Left ventricle myocardium inferior (tissue), 1 donor: ENCODE results near the gene ARHGAP31. TPM values are rescaled to one million over a fixed set of nuclear protein-coding genes. Genes with fewer than 3 reads are reported as not detected.

ENCODE experiments used
- DNase-seq: peaks from one replicate; pipeline ENCODE4 v3.0.0-alpha.2; 2020
- H3K27ac ChIP-seq: fragments of 200-600 bp; replicated peaks from 2 replicates; pipeline ENCODE4 v1.8.0; 2021
- H3K27me3 ChIP-seq: fragments of 200-600 bp; 2 replicates; pipeline ENCODE4 v1.8.0; 2021; ENCODE audit warnings: low read depth
- H3K36me3 ChIP-seq: fragments of 200-600 bp; 2 replicates; pipeline ENCODE4 v1.8.0; 2021
- H3K4me1 ChIP-seq: fragments of 200-600 bp; 2 replicates; pipeline ENCODE4 v1.8.0; 2021
- H3K4me3 ChIP-seq: fragments of 200-600 bp; 2 replicates; pipeline ENCODE4 v1.8.0; 2021; ENCODE audit warnings: mild to moderate bottlenecking, moderate library complexity
- H3K9me3 ChIP-seq: fragments of 200-600 bp; replicated peaks from 2 replicates; pipeline ENCODE4 v1.8.0; 2021
- CTCF ChIP-seq: fragments of 200-600 bp; IDR thresholded peaks from 2 replicates; pipeline ENCODE4 v1.8.0; 2021; ENCODE audit warnings: antibody characterized with exemption, mild to moderate bottlenecking, borderline replicate concordance
- intact Hi-C: fragments of 100-400 bp; cut with micrococcal nuclease; formaldehyde crosslinking; loops from one replicate; pipeline ENCODE4 v1.11.0; 2022
- total RNA-seq: library from RNA; stranded (reverse); fragmentation: NEBNext Ultra II Directional; extraction: Animal tissue kit (Norgen Biotek cat#: 25700); gene quantifications from one replicate; pipeline ENCODE4 v1.2.1, GENCODE V29; 2021
- donor health status: DM: no; HTN: yes; CAD: no; lungs with severe emphysema.

The ARHGAP31 gene
- total RNA-seq, 1 donor from 2014 or later = 38.0 TPM

- H3K27ac ChIP-seq = peak overlapping the region; percentile 93
- peaks cover 90% of the 10 kb centered on the region for H3K4me1 ChIP-seq
These were observed 29.5 kb downstream of the ARHGAP31 start for GRCh38 chr3:119323723-119324085.

GRCh38 chr3:119324899-119325298 is 30.7 kb downstream of the ARHGAP31 start:
- Histone ChIP-seq H3K27me3 (no peaks in the 10 kb centered on the region), H3K27ac (peak overlapping the region; percentile 14), H3K4me1 (peaks cover 90% of the 10 kb centered on the region), H3K4me3 (no peak overlapping the region), H3K9me3 (no peaks in the 10 kb centered on the region), H3K36me3 (peaks cover 10% of the 10 kb centered on the region)
- no peak for TF ChIP-seq CTCF
- DNase-seq = no peak
- intact Hi-C loops = no loop called here

More at GRCh38 chr3:119323723-119324085, 29.5 kb downstream of the ARHGAP31 start:
- no peaks in the 10 kb centered on the region for H3K9me3 ChIP-seq
- H3K27me3 ChIP-seq = no peaks in the 10 kb centered on the region
- H3K4me3 ChIP-seq = peak overlapping the region; percentile 72
- TF ChIP-seq CTCF = no peak
- H3K36me3 ChIP-seq = no peaks in the 10 kb centered on the region
- intact Hi-C loops = no loop called here
- no peak for DNase-seq

GRCh38 chr3:119326976-119327375 is 32.8 kb downstream of the ARHGAP31 start:
- peaks cover 96% of the 10 kb centered on the region for H3K4me1 ChIP-seq
- no peak overlapping the region for H3K27ac ChIP-seq
- H3K4me3 ChIP-seq = no peak overlapping the region
- no peaks in the 10 kb centered on the region for H3K27me3 ChIP-seq
- no peaks in the 10 kb centered on the region for H3K9me3 ChIP-seq
- no peak for DNase-seq
- intact Hi-C loops = no loop called here
- H3K36me3 ChIP-seq = peaks cover 12% of the 10 kb centered on the region
- TF ChIP-seq CTCF = no peak

- DNase-seq = no peak
- no peaks in the 10 kb centered on the region for H3K9me3 ChIP-seq
- peaks cover 12% of the 10 kb centered on the region for H3K36me3 ChIP-seq
- H3K4me1 ChIP-seq = peaks cover 93% of the 10 kb centered on the region
- no peak overlapping the region for H3K4me3 ChIP-seq
- peak overlapping the region; percentile 76 for H3K27ac ChIP-seq
- intact Hi-C loops = no loop called here
- TF ChIP-seq CTCF = no peak
- no peaks in the 10 kb centered on the region for H3K27me3 ChIP-seq
These were observed 35.4 kb downstream of the ARHGAP31 start for GRCh38 chr3:119329551-119329950.

- peak overlapping the region; percentile 76 for H3K27ac ChIP-seq
- no peaks in the 10 kb centered on the region for H3K9me3 ChIP-seq
- H3K36me3 ChIP-seq = peaks cover 12% of the 10 kb centered on the region
- TF ChIP-seq CTCF = no peak
- intact Hi-C loops = no loop called here
- no peaks in the 10 kb centered on the region for H3K27me3 ChIP-seq
- H3K4me3 ChIP-seq = no peak overlapping the region
- H3K4me1 ChIP-seq = peaks cover 91% of the 10 kb centered on the region
- no peak for DNase-seq
These were observed 36.0 kb downstream of the ARHGAP31 start for GRCh38 chr3:119330181-119330580.

- intact Hi-C loops = no loop called here
- peaks cover 12% of the 10 kb centered on the region for H3K36me3 ChIP-seq
- H3K4me3 ChIP-seq = no peak overlapping the region
- H3K27ac ChIP-seq = peak overlapping the region; percentile 76
- H3K27me3 ChIP-seq = no peaks in the 10 kb centered on the region
- H3K9me3 ChIP-seq = no peaks in the 10 kb centered on the region
- DNase-seq = no peak
- TF ChIP-seq CTCF = no peak
- peaks cover 85% of the 10 kb centered on the region for H3K4me1 ChIP-seq
These were observed 36.7 kb downstream of the ARHGAP31 start for GRCh38 chr3:119330858-119331257.
